GM13977 (cell line): ENCODE results near the gene SIGLEC7.

Experiments used
- DNase-seq: peaks from one replicate; pipeline ENCODE4 v3.0.0; 2012; ENCODE audit warnings: low spot score
- in situ Hi-C: fragments of 300-500 bp; cut with MboI; formaldehyde crosslinking; loops from one replicate; pipeline ENCODE4 v1.12.0; 2022; ENCODE audit warnings: low sequenced_read_pairs, low pct_unique_long_range_greater_than_20kb, mixed read lengths, inconsistent platforms; ENCODE audit not compliant: unreplicated experiment
- TF ChIP-seq, protein P1 (sequence below): IDR thresholded peaks from 2 replicates; pipeline ENCODE4 v1.5.1; 2012; ENCODE audit warnings: mild to moderate bottlenecking, control low read depth; ENCODE audit not compliant: insufficient read depth; ENCODE audit errors: extremely low read depth, missing control alignments

Gene SIGLEC7

GRCh38 chr19:51097796-51098195, 44.3 kb upstream of the SIGLEC7 start:
- in situ Hi-C loops, result no loop called here
- peak; percentile 26 for DNase-seq
- TF ChIP-seq, protein P1, sequence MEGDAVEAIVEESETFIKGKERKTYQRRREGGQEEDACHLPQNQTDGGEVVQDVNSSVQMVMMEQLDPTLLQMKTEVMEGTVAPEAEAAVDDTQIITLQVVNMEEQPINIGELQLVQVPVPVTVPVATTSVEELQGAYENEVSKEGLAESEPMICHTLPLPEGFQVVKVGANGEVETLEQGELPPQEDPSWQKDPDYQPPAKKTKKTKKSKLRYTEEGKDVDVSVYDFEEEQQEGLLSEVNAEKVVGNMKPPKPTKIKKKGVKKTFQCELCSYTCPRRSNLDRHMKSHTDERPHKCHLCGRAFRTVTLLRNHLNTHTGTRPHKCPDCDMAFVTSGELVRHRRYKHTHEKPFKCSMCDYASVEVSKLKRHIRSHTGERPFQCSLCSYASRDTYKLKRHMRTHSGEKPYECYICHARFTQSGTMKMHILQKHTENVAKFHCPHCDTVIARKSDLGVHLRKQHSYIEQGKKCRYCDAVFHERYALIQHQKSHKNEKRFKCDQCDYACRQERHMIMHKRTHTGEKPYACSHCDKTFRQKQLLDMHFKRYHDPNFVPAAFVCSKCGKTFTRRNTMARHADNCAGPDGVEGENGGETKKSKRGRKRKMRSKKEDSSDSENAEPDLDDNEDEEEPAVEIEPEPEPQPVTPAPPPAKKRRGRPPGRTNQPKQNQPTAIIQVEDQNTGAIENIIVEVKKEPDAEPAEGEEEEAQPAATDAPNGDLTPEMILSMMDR, result peak; percentile 8

GRCh38 chr19:51098365-51099046, 43.6 kb upstream of the SIGLEC7 start:
- in situ Hi-C loops, result no loop called here

GRCh38 chr19:51099047-51099382, 43.1 kb upstream of the SIGLEC7 start:
- TF ChIP-seq, protein P1, result no peak
- in situ Hi-C loops, result no loop called here
- no peak for DNase-seq

More at GRCh38 chr19:51098365-51099046, 43.6 kb upstream of the SIGLEC7 start:
- TF ChIP-seq, protein P1, result no peak
- no peak for DNase-seq

DNA sequence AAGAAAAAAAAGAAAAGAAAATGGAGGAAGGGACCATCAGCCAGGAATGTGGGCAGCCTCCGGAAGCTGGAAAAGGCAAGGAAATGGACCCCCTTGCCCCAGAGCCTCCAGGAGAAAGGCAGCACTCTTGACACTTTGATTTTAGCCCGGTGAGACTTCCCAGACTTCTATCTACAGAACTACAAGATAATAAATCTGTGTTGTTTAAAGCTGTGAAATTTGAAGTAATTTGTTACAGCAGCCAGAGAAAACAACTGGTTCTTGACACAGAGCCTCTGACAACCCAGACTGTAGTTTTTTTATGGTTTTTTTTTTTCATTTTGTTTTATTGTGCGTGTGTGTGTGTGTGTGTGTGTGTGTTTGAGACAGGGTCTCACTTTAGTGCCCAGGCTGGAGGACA, 41.5 kb upstream of the SIGLEC7 start:
- DNase-seq, result no peak
- in situ Hi-C loops, result no loop called here
- TF ChIP-seq, protein P1, result no peak

DNA sequence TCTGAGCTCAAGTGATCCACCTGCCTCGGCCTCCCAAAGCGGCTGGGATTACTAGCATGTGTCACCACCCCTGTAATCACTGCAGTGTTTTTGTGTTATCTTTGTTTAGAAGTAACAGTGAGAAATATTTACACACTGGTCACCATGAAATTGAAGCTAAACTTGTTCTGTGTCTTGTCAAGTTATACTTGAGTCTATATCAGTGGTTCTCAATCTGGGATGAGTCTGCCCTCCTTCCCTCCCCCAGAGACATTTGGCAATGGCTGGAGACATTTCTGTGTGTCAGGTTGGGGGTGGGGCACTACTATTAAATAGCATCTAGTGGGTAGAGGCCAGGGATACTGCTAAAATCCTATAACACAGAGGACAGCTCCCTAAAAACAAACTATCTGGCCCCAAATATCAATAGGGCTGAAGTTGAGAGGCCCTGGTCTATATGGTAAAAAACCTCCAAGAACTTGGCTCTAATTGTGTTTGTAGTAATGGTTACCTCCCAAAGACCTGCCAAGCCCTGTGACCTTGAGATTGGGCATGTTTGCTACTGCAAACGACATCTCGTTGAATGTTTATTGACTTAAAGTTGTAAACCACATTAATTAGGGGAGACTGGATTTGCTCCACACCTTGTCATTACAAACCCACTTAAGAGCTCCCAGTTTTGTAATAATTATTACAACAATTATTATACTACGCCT, 40.8 kb upstream of the SIGLEC7 start:
- in situ Hi-C loops, result no loop called here
- no peak for DNase-seq
- TF ChIP-seq, protein P1, result no peak

- DNase-seq, result no peak
- TF ChIP-seq, protein P1, result no peak
- in situ Hi-C loops, result no loop called here
Measured at GRCh38 chr19:51102991-51103390, 39.1 kb upstream of the SIGLEC7 start.
